IMR-90 (cell line): ENCODE measurements around the gene ECM2. TPM values are rescaled to one million over a fixed set of nuclear protein-coding genes. Genes with fewer than 3 reads are reported as not detected.

Experiments used
- ATAC-seq: fragments of 200-7000 bp; cut with Tn5 transposase; 2 replicates; pipeline ENCODE4 v1.9.1; 2020; ENCODE audit warnings: low read depth, mild to moderate bottlenecking, moderate library complexity
- BruUV-seq: library from RNA; stranded (reverse); fragments of 400-500 nt; replicated peaks from 2 replicates; lab custom pipeline; 2021; lab: Mats Ljungman, UMichigan
- CTCF ChIA-PET: fragments of 300-600 bp; formaldehyde crosslinking; extraction: SDS; loops from one replicate; lab custom pipeline; 2021; ENCODE audit warnings: antibody characterized with exemption; lab: Yijun Ruan, JAX
- POLR2A ChIA-PET: fragments of 300-600 bp; sonication (Branson Sonifier 250); formaldehyde crosslinking; loops from one replicate; lab custom pipeline; 2022; ENCODE audit warnings: antibody characterized with exemption; ENCODE audit not compliant: unreplicated experiment; lab: Charles Lee
- DNase-seq: peaks from one replicate; pipeline ENCODE4 v3.0.0; 2013
- H2AFZ ChIP-seq: replicated peaks from 2 replicates; pipeline ENCODE3; 2013; ENCODE audit warnings: low read length, mild to moderate bottlenecking; ENCODE audit not compliant: poor library complexity
- H2AK5ac ChIP-seq: 2 replicates; pipeline ENCODE4 v1.6.1; 2013; ENCODE audit warnings: low read depth, low read length, inconsistent platforms
- H2AK9ac ChIP-seq: replicated peaks from 2 replicates; pipeline ENCODE3; 2013; ENCODE audit warnings: mild to moderate bottlenecking, low read depth, low read length, moderate library complexity; ENCODE audit not compliant: poor library complexity
- H2BK120ac ChIP-seq: 2 replicates; pipeline ENCODE4 v1.6.1; 2013; ENCODE audit warnings: low read depth, low read length, inconsistent platforms
- H2BK15ac ChIP-seq: 3 replicates; pipeline ENCODE4 v1.6.1; 2013; ENCODE audit warnings: low read depth, low read length, inconsistent platforms
- H2BK20ac ChIP-seq: 2 replicates; pipeline ENCODE4 v1.6.1; 2013; ENCODE audit warnings: low read depth, mild to moderate bottlenecking, inconsistent platforms, low read length, moderate library complexity
- H2BK5ac ChIP-seq: 2 replicates; pipeline ENCODE4 v1.6.1; 2013; ENCODE audit warnings: mild to moderate bottlenecking, low read depth, low read length, inconsistent platforms; ENCODE audit not compliant: poor library complexity, severe bottlenecking
- H3K14ac ChIP-seq: replicated peaks from 2 replicates; pipeline ENCODE4 v1.6.1; 2013; ENCODE audit warnings: low read depth, low read length, inconsistent platforms
- H3K18ac ChIP-seq: 2 replicates; pipeline ENCODE4 v1.6.1; 2013; ENCODE audit warnings: low read depth, low read length, control low read depth
- H3K23ac ChIP-seq: 2 replicates; pipeline ENCODE4 v1.6.1; 2013; ENCODE audit warnings: low read depth, low read length, inconsistent platforms
- H3K27ac ChIP-seq: 2 replicates; pipeline ENCODE4 v1.5.1; 2013; ENCODE audit warnings: mild to moderate bottlenecking, control low read depth, low read length; ENCODE audit not compliant: insufficient read depth
- H3K27me3 ChIP-seq: 2 replicates; pipeline ENCODE4 v1.6.1; 2013; ENCODE audit warnings: low read length; ENCODE audit not compliant: control insufficient read depth, insufficient read depth
- H3K36me3 ChIP-seq: 2 replicates; pipeline ENCODE4 v1.6.1; 2013; ENCODE audit warnings: low read length, mixed read lengths; ENCODE audit not compliant: control insufficient read depth, insufficient read depth
- H3K4ac ChIP-seq: 2 replicates; pipeline ENCODE4 v1.6.1; 2013; ENCODE audit warnings: low read depth, low read length, inconsistent platforms
- H3K4me1 ChIP-seq: 2 replicates; pipeline ENCODE4 v1.6.1; 2013; ENCODE audit warnings: low read length, mixed read lengths; ENCODE audit not compliant: control insufficient read depth, insufficient read depth
- H3K4me2 ChIP-seq: 2 replicates; pipeline ENCODE4 v1.6.1; 2013; ENCODE audit warnings: low read depth, mild to moderate bottlenecking, control low read depth, low read length, moderate library complexity
- H3K4me3 ChIP-seq: 2 replicates; pipeline ENCODE4 v1.5.1; 2013; ENCODE audit warnings: low read depth, mild to moderate bottlenecking, control low read depth, low read length, moderate library complexity; ENCODE audit not compliant: insufficient read depth
- H3K56ac ChIP-seq: 2 replicates; pipeline ENCODE4 v1.6.1; 2013; ENCODE audit warnings: low read length, inconsistent platforms; ENCODE audit not compliant: insufficient read depth; ENCODE audit errors: extremely low read depth
- H3K79me1 ChIP-seq, 2 experiments: 2 replicates each; pipeline ENCODE4 v1.6.1; 2013; ENCODE audit warnings: low read length in 2 of 2, inconsistent platforms in 1 of 2, low read depth in 1 of 2
- H3K9ac ChIP-seq: 2 replicates; pipeline ENCODE4 v1.6.1; 2013; ENCODE audit warnings: low read depth, low read length, control low read depth
- H3K9me1 ChIP-seq: 2 replicates; pipeline ENCODE4 v1.6.1; 2013; ENCODE audit warnings: low read length, inconsistent platforms; ENCODE audit not compliant: insufficient read depth
- H3K9me3 ChIP-seq: 2 replicates; pipeline ENCODE4 v1.6.1; 2013; ENCODE audit warnings: low read length; ENCODE audit not compliant: control insufficient read depth, insufficient read depth
- H4K20me1 ChIP-seq: 2 replicates; pipeline ENCODE4 v1.6.1; 2013; ENCODE audit warnings: low read length, inconsistent platforms; ENCODE audit not compliant: insufficient read depth
- H4K5ac ChIP-seq: 2 replicates; pipeline ENCODE4 v1.6.1; 2013; ENCODE audit warnings: mild to moderate bottlenecking, low read depth, low read length, control low read depth
- H4K8ac ChIP-seq, 2 experiments: 2 replicates each; pipeline ENCODE4 v1.6.1; 2013; ENCODE audit warnings: low read depth in 2 of 2, low read length in 2 of 2, control low read depth in 1 of 2, inconsistent platforms in 1 of 2
- H4K91ac ChIP-seq: 2 replicates; pipeline ENCODE4 v1.6.1; 2013; ENCODE audit warnings: low read depth, low read length, inconsistent platforms; ENCODE audit not compliant: insufficient read depth
- BHLHE40 ChIP-seq: fragments of 150-350 bp; IDR thresholded peaks from 2 replicates; pipeline ENCODE4 v1.6.1; 2016; ENCODE audit warnings: mild to moderate bottlenecking, low read depth, low read length
- CHD1 ChIP-seq: IDR thresholded peaks from 2 replicates; pipeline ENCODE4 v1.6.1; 2012; ENCODE audit warnings: low read depth, low read length, improper control_type of control experiment
- CTCF ChIP-seq: conservative IDR thresholded peaks from 2 replicates; pipeline ENCODE4 v1.5.1; 2012; ENCODE audit warnings: mild to moderate bottlenecking, low read depth, low read length, improper control_type of control experiment
- FOS ChIP-seq: fragments of 150-350 bp; IDR thresholded peaks from 2 replicates; pipeline ENCODE4 v1.6.1; 2016; ENCODE audit warnings: low read depth, low read length
- MAZ ChIP-seq: IDR thresholded peaks from 2 replicates; pipeline ENCODE4 v1.6.1; 2012; ENCODE audit warnings: low read depth, mild to moderate bottlenecking, low read length, improper control_type of control experiment, moderate library complexity, borderline replicate concordance
- NFE2L2 ChIP-seq: fragments of 150-350 bp; IDR thresholded peaks from 2 replicates; pipeline ENCODE4 v1.6.1; 2016; ENCODE audit warnings: low read depth, mild to moderate bottlenecking, low read length
- RAD21 ChIP-seq: IDR thresholded peaks from 2 replicates; pipeline ENCODE4 v1.6.1; 2012; ENCODE audit warnings: low read length, improper control_type of control experiment
- RFX5 ChIP-seq: IDR thresholded peaks from 2 replicates; pipeline ENCODE4 v1.8.0; 2012; ENCODE audit warnings: low read depth, mild to moderate bottlenecking, low read length, moderate library complexity
- SMC3 ChIP-seq: fragments of 150-350 bp; IDR thresholded peaks from 2 replicates; pipeline ENCODE4 v1.6.1; 2016; ENCODE audit warnings: low read depth, mild to moderate bottlenecking, antibody characterized with exemption, low read length, moderate library complexity
- WGBS, 2 experiments: methylation state at CpG; one replicate each; pipeline versions ENCODE4 v1.1.5 to v1.1.7; 2013; ENCODE audit warnings: missing lambda C conversion rate in 2 of 2; ENCODE audit not compliant: insufficient read length in 1 of 2; ENCODE audit errors: extremely low coverage in 2 of 2; 5-methylcytosine and 5-hydroxymethylcytosine counted together
- dilution Hi-C: fragments of 300-500 bp; cut with HindIII; formaldehyde crosslinking; loops from one replicate; pipeline ENCODE4 v1.14.3; 2018; ENCODE audit warnings: low sequenced_read_pairs; ENCODE audit not compliant: unreplicated experiment
- in situ Hi-C: fragments of 300-500 bp; cut with MboI; formaldehyde crosslinking; loops from 3 replicates; pipeline ENCODE4 v1.14.3; 2019; ENCODE audit warnings: low sequenced_read_pairs, inconsistent platforms, mixed read lengths
- intact Hi-C: fragments of 100-400 bp; cut with micrococcal nuclease; formaldehyde crosslinking; loops from 2 replicates; pipeline ENCODE4 v1.10.0; 2022
- polyA plus RNA-seq, 3 experiments: library from polyadenylated mRNA; depleted of rRNA; stranded (reverse); fragments of >200 nt; gene quantifications; 2 replicates each; pipeline ENCODE4 v1.2.3, GENCODE V29; 2012; ENCODE audit warnings: low replicate concordance in 1 of 3
- total RNA-seq: library from RNA; depleted of rRNA; stranded (reverse); fragments of >200 nt; gene quantifications from 2 replicates; pipeline ENCODE4 v1.2.3, GENCODE V29; 2012
- TF ChIP-seq, protein P1 (sequence below): fragments of 150-350 bp; IDR thresholded peaks from 2 replicates; pipeline ENCODE4 v1.6.1; 2016; ENCODE audit warnings: low read depth, mild to moderate bottlenecking, low read length, moderate library complexity, borderline replicate concordance
- TF ChIP-seq, protein P2 (sequence below): fragments of 150-350 bp; IDR thresholded peaks from 2 replicates; pipeline ENCODE4 v1.6.1; 2017; ENCODE audit warnings: mild to moderate bottlenecking, antibody characterized with exemption, low read length, low read depth

The ECM2 gene
- total and polyA plus RNA-seq, 2 of the 4 experiments (the other 2 are of a cell fraction): 0.26 to 0.36 TPM

DNA sequence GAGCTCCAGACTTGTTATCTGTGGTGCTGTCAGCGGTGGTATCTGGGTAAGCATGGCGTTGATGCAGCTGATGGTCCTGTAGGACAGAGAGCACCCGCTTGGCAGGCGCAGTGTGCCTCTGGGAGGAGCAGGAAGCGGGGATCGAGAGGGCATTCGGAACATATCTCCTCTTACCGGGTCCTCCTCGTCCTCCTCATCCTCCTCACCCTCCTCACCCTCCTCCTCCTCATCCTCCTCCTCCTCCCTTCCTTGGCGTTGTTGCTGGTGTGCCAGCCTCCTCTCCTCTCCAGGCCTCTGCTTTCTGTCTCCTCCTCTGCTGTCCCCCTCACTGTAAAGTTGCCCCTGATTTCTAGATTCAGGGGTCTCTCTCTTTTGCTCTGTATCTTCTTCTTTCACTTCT, 21.2 kb downstream of the ECM2 start:
- no peaks in the 10 kb centered on the region for H3K27me3 ChIP-seq
- peaks cover 6% of the 10 kb centered on the region; the same call in 1 of the 2 replicates for H3K9me1 ChIP-seq
- H3K18ac ChIP-seq: no peak overlapping the region
- dilution Hi-C loops (no loop called here), in situ Hi-C loops (no loop called here), intact Hi-C loops (loop anchor here (10.0 kb wide), 1 partner anchor 1520 kb away; no protein-coding TSS in a partner anchor)
- no peak overlapping the region for H4K91ac ChIP-seq
- no peaks in the 10 kb centered on the region for H3K79me1 ChIP-seq
- H4K5ac ChIP-seq: no peak overlapping the region
- DNase-seq: no peak
- no peak overlapping the region for H4K8ac ChIP-seq
- H3K4me1 ChIP-seq: peaks cover 9% of the 10 kb centered on the region
- no peak overlapping the region for H3K14ac ChIP-seq
- 100% methylated on average over 3 of the region's 10 CpGs; no CpG with 5 or more reads in 1 of the 2 experiments for whole genome bisulfite sequencing, 2 experiments
- POLR2A ChIA-PET: no interaction called here
- CTCF ChIA-PET: no interaction called here
- H2AK5ac ChIP-seq: 0 out of 2 replicates have a peak overlapping the region, but pooled peaks have one; percentile 38
- 0 out of 3 replicates have a peak overlapping the region, but pooled peaks have one; percentile 33 for H2BK15ac ChIP-seq
- no peaks in the 10 kb centered on the region for H3K9me3 ChIP-seq
- TF ChIP-seq RAD21: no peak
- TF ChIP-seq RFX5: no peak
- TF ChIP-seq CTCF: no peak
- TF ChIP-seq, protein P1, sequence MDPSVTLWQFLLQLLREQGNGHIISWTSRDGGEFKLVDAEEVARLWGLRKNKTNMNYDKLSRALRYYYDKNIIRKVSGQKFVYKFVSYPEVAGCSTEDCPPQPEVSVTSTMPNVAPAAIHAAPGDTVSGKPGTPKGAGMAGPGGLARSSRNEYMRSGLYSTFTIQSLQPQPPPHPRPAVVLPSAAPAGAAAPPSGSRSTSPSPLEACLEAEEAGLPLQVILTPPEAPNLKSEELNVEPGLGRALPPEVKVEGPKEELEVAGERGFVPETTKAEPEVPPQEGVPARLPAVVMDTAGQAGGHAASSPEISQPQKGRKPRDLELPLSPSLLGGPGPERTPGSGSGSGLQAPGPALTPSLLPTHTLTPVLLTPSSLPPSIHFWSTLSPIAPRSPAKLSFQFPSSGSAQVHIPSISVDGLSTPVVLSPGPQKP: no peak
- no peak for TF ChIP-seq FOS
- TF ChIP-seq MAZ: no peak
- TF ChIP-seq NFE2L2: no peak
- no peak for TF ChIP-seq SMC3
- TF ChIP-seq CHD1: no peak
- no peak for TF ChIP-seq BHLHE40
- TF ChIP-seq, protein P2, sequence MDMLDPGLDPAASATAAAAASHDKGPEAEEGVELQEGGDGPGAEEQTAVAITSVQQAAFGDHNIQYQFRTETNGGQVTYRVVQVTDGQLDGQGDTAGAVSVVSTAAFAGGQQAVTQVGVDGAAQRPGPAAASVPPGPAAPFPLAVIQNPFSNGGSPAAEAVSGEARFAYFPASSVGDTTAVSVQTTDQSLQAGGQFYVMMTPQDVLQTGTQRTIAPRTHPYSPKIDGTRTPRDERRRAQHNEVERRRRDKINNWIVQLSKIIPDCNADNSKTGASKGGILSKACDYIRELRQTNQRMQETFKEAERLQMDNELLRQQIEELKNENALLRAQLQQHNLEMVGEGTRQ: no peak
- H2AK9ac ChIP-seq: no peak overlapping the region
- H2BK120ac ChIP-seq: no peak overlapping the region
- H3K9ac ChIP-seq: no peak overlapping the region
- no peak overlapping the region for H3K56ac ChIP-seq
- H2AFZ ChIP-seq: no peak overlapping the region
- no peak overlapping the region for H3K4me3 ChIP-seq
- no peak overlapping the region for H3K4me2 ChIP-seq
- ATAC-seq: no peak
- no TSS peak for BruUV-seq
- no peak overlapping the region for H3K4ac ChIP-seq
- H3K36me3 ChIP-seq: no peaks in the 10 kb centered on the region
- H3K27ac ChIP-seq: no peak overlapping the region
- H4K20me1 ChIP-seq: no peaks in the 10 kb centered on the region
- H2BK20ac ChIP-seq: no peak overlapping the region
- H3K23ac ChIP-seq: no peak overlapping the region
- H2BK5ac ChIP-seq: no peak overlapping the region
